Umbilical cord (tissue), 2 donors: ENCODE data around the gene PDE11A. TPM values are rescaled to one million over a fixed set of nuclear protein-coding genes. Genes with fewer than 3 reads are reported as not detected.
A peak's percentile ranks its signal among the peaks of the same experiment; 100 is the strongest.

Experiments
- DNase-seq: peaks from one replicate; pipeline ENCODE4 v3.0.0-alpha.2; 2015; ENCODE audit warnings: low spot score
- total RNA-seq: library from RNA; depleted of rRNA; stranded (reverse); fragments of >200 nt; gene quantifications from one replicate; pipeline ENCODE4 v1.2.3, GENCODE V29; 2014; ENCODE audit warnings: low replicate concordance; ENCODE audit not compliant: insufficient read depth

PDE11A gene
- total RNA-seq, 1 donor from 2014 or later = 0.72 TPM

- DNase-seq = no peak
Observed at GRCh38 chr2:177923323-177923722, 149.3 kb downstream of the PDE11A start.

- peak; percentile 6 for DNase-seq
Observed at GRCh38 chr2:177921726-177922125, 150.9 kb downstream of the PDE11A start.

DNA sequence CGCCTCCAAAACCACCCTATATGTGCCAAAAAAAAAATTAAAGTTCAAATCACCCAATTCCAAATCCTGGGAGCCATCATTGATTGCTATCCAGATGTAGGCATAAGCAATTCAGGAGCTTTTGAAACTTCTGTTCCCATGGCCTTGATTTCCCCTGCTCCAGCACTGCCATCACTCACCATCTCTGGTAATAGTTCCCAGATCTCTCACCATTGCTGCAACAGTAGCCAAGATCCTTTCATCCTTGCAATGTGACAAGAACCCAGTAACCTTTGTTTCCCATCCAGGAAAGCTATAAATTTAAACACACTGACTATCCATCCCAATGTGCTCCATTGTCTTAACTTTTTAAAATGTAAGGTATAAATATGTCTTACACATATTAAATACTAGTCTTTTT, 155.4 kb downstream of the PDE11A start:
- no peak for DNase-seq

DNA sequence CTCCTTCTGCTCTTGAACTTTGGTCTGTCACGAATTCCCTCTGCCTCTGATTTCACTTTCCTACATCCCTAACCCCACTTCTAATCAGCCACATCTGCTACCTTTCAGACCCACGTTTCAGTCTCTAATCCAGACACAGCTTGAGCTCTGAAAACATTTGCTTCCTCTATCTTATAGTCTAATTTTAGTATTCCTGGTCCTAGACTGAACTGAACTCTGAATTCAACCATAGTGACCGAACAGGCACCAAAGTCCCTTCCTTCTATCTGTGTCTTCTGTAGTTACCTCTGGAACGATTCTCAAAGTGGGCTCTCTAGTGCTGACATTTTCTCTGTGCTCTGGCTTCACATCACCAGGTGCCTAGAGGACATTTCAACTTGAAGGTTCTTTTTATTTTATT, 156.2 kb downstream of the PDE11A start:
- DNase-seq = no peak

DNA sequence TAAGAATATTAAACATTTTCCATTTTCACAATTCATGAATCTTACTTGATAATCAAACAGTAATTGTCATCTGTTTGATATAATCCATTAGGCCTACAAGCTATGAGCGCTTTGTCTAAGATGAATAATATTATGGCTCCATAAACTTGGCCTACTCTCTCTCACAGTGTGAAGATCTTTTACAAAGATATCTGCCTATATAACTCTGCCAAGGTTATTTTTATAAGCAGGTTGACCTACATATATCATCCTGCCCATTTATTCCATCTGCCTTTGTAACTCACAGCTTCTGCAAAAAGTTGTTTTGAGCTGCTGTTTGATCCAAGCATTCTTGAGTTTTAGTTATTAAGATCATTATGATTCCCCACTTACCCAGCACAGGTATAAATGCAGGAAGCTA, 158.3 kb downstream of the PDE11A start:
- DNase-seq = no peak

GRCh38 chr2:177909962-177910361, 162.6 kb downstream of the PDE11A start:
- DNase-seq = no peak

- no peak for DNase-seq
Observed at GRCh38 chr2:177908824-177909223, 163.8 kb downstream of the PDE11A start.

DNA sequence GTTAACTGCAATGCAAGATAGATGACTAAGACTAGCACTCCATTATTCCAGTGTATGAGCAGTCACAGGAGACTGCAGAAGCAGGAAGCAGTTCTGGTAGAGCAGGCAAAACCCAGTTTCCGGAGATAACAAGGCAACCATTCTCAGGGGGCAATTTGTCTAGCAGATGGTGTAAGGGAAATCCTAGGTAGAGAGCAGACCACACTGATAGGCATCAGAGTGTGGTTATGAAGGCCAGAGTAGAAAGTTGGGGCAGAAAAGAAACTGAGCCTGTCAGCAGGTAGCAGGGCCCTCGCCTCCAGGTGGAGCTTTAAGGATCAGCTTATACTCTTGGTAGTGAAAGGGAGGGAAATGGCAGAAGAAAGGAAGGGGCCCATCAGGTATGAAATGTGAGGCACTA, 164.4 kb downstream of the PDE11A start:
- DNase-seq = no peak

GRCh38 chr2:177906041-177906718, 166.4 kb downstream of the PDE11A start:
- DNase-seq = peak; percentile 22

DNA sequence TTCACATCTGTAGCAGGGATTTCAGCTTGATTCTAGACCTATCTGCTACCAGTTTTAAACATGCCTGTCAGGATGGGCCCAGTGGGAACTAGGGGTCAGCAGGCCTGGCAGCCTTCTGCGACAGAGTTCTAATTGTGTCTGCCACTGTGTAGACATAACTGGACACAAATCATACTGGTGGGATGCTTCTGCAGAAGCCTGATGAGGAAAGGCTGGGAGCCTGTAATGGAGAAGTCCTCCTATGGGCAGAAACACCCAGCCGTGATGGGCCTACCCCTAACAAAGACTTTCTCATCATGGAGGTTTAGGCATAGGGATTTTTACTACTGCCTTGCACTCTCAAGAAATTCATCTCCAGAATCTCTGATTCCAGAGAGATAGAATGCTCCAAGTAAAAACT, 166.9 kb downstream of the PDE11A start:
- no peak for DNase-seq

- peak; percentile 11 for DNase-seq
Observed at GRCh38 chr2:177902395-177903163, 170.0 kb downstream of the PDE11A start.

DNA sequence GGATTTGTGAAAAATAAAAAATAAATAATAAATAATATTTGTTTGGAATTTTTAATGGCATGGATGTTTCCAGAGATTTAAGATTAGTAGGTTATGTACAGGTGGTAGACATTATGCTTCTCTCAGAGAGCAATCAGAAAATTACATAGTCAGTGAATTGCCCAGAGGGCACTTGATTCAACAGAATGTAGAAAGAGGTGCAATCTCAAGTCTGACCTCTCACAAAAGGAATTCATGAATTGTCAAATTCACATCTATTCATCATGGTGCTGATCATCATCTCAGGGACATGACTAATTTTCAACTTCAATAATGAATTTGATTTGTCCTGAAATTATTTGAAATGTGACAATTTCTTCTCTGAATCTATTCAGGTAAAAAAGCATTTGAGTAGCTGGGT, 172.5 kb downstream of the PDE11A start:
- no peak for DNase-seq

DNA sequence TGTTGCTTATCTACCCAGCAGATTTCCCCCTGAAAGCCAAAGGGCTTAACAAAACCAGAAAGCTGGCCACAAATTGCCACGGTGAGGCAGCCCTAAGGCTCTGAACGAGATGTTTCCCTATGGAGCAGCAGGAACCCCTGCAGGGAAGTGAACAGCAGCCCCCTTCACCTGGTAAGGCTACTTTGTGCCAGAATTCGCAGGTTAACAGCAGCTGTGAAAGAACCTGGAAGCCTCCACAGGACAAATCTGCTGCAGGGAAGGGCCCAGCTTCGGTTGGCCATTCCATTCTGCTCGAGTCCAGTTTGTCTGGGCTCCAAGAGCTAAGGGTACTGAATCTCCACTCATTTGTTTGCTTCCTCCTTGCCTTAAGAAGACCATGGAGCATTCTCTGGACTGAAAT, 175.3 kb downstream of the PDE11A start:
- DNase-seq = no peak

GRCh38 chr2:177896587-177896986, 176.0 kb downstream of the PDE11A start:
- no peak for DNase-seq

- DNase-seq = no peak
Observed at GRCh38 chr2:177894546-177894945, 178.0 kb downstream of the PDE11A start.

- no peak for DNase-seq
Observed at GRCh38 chr2:177893880-177894279, 178.7 kb downstream of the PDE11A start.

GRCh38 chr2:177891533-177891932, 181.0 kb downstream of the PDE11A start:
- DNase-seq = no peak

- no peak for DNase-seq
Observed at GRCh38 chr2:177889818-177890460, 182.6 kb downstream of the PDE11A start.

GRCh38 chr2:177888581-177888980, 184.0 kb downstream of the PDE11A start:
- DNase-seq = no peak

GRCh38 chr2:177887722-177888121, 184.9 kb downstream of the PDE11A start:
- DNase-seq = no peak

DNA sequence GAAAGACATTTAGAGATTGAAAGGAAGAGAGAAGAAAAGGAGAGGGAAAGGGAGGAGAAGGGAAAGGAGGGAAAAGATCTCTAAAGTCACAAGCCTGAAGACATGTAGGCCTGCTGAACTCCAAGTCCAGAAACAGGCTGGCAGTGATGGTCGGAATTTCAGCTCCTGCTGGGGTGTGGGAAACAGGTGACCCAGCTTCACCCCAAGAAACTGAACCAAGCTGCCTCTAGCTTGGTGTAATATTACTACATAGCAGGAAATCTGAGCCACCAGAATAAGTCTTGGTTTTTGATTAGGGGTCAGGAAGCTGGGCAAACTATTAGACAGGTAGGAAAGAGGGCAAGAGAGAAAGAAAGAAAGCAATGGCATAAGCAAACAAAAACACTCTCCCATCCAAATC, 185.8 kb downstream of the PDE11A start:
- no peak for DNase-seq

DNA sequence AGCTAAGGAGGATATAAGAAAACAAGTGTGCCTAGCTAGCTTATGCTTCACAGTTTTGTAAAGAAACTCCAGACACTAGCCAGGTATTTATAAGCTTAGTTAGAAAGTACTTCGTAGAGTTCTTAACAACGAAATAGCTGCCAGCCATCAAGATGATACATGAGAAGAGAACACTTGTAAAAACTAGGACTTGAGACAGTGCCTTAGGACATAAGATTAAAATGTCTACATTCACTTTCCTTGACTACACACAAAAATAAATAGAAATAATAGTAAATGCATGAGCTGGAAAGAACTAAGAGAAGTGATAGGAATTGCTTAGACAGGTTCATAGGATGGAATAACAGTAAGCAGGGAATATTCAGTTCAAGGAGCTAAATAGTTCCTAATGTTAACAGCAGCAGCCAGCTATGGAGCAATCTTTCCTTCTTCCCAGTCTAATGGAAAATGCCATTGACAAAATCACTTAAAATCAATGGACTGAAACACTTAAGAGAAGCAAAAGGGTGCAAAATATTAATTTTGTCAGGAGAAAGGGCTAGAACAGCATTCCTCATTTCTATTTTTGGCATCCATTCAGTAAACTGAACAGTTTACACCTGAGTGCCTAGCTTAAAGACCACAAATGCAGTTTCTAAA, 186.6 kb downstream of the PDE11A start:
- DNase-seq = no peak
